GM21529 (cell line): ENCODE data around the gene BTBD10.

Experiments
- ATAC-seq: cut with Tn5 transposase; IDR thresholded peaks from one replicate; pipeline ENCODE4 v1.9.1; 2021; ENCODE audit not compliant: unreplicated experiment

BTBD10 gene

GRCh38 chr11:13376838-13377237 lies 86.2 kb downstream of the BTBD10 start:
- ATAC-seq = no peak

GRCh38 chr11:13376402-13376801 lies 86.6 kb downstream of the BTBD10 start:
- no peak for ATAC-seq

- ATAC-seq = no peak
These were observed 87.2 kb downstream of the BTBD10 start for GRCh38 chr11:13375798-13376197.

GRCh38 chr11:13373216-13373615 lies 89.8 kb downstream of the BTBD10 start:
- ATAC-seq = no peak

- ATAC-seq = no peak
These were observed 95.0 kb downstream of the BTBD10 start for GRCh38 chr11:13368041-13368446.

GRCh38 chr11:13367115-13367514 lies 95.9 kb downstream of the BTBD10 start:
- ATAC-seq = peak; percentile 45

- no peak for ATAC-seq
These were observed 96.6 kb downstream of the BTBD10 start for GRCh38 chr11:13366266-13367026.

GRCh38 chr11:13364388-13364787 lies 98.6 kb downstream of the BTBD10 start:
- ATAC-seq = no peak

- no peak for ATAC-seq
These were observed 100.4 kb downstream of the BTBD10 start for GRCh38 chr11:13362596-13363109.

- ATAC-seq = no peak
These were observed 104.3 kb downstream of the BTBD10 start for GRCh38 chr11:13358596-13359270.

- no peak for ATAC-seq
These were observed 105.8 kb downstream of the BTBD10 start for GRCh38 chr11:13357232-13357631.

GRCh38 chr11:13355191-13355590 lies 107.8 kb downstream of the BTBD10 start:
- ATAC-seq = no peak

- no peak for ATAC-seq
These were observed 108.7 kb downstream of the BTBD10 start for GRCh38 chr11:13354335-13354734.

- ATAC-seq = no peak
These were observed 110.3 kb downstream of the BTBD10 start for GRCh38 chr11:13352711-13353110.

GRCh38 chr11:13349581-13349980 lies 113.4 kb downstream of the BTBD10 start:
- no peak for ATAC-seq

GRCh38 chr11:13349046-13349445 lies 114.0 kb downstream of the BTBD10 start:
- ATAC-seq = no peak

- peak; percentile 43 for ATAC-seq
These were observed 114.7 kb downstream of the BTBD10 start for GRCh38 chr11:13348305-13348704.

GRCh38 chr11:13347901-13348300 lies 115.1 kb downstream of the BTBD10 start:
- no peak for ATAC-seq

- no peak for ATAC-seq
These were observed 116.6 kb downstream of the BTBD10 start for GRCh38 chr11:13346470-13346869.

GRCh38 chr11:13344818-13345217 lies 118.2 kb downstream of the BTBD10 start:
- no peak for ATAC-seq

- peak; percentile 49 for ATAC-seq
These were observed 118.9 kb downstream of the BTBD10 start for GRCh38 chr11:13343931-13344717.
